HEK293 (cell line): ENCODE measurements around the gene PVALEF.

Source experiments
- CTCF ChIA-PET: fragments of 350-600 bp; formaldehyde crosslinking; extraction: SDS; loops from one replicate; lab custom pipeline; 2021; ENCODE audit warnings: antibody characterized with exemption; lab: Yijun Ruan, JAX
- POLR2A ChIA-PET: fragments of 300-600 bp; formaldehyde crosslinking; extraction: SDS; loops from one replicate; lab custom pipeline; 2020; ENCODE audit warnings: antibody characterized with exemption, inconsistent platforms; lab: Yijun Ruan, JAX
- H3K27ac ChIP-seq: fragments of 200-500 bp; sonication (Bioruptor generic); 2 replicates; pipeline ENCODE4 v1.5.1; 2014; ENCODE audit warnings: low read depth, low read length, control low read depth, inconsistent platforms; ENCODE audit errors: extremely low read depth
- H3K36me3 ChIP-seq, 2 experiments: fragments of 200-500 bp in 1 of 2; sonication (Bioruptor generic) in 1 of 2; 1 replicate in 1 of 2; 2 replicates in 1 of 2; pipeline ENCODE4 v1.5.1; 2014 to 2017; ENCODE audit warnings: inconsistent platforms in 2 of 2, low read length in 2 of 2; ENCODE audit not compliant: control insufficient read depth in 2 of 2, insufficient read depth in 1 of 2
- H3K4me1 ChIP-seq: fragments of 200-500 bp; sonication (Bioruptor generic); 2 replicates; pipeline ENCODE4 v1.5.1; 2014; ENCODE audit warnings: mild to moderate bottlenecking, low read length, inconsistent platforms; ENCODE audit not compliant: control insufficient read depth, insufficient read depth
- H3K4me3 ChIP-seq: 2 replicates; pipeline ENCODE4 v1.5.1; 2011; ENCODE audit warnings: low read depth, mild to moderate bottlenecking, control low read depth, low read length, moderate library complexity
- H3K9me3 ChIP-seq: fragments of 200-500 bp; sonication (Bioruptor generic); 2 replicates; pipeline ENCODE4 v1.5.1; 2014; ENCODE audit warnings: low read depth, low read length, inconsistent platforms; ENCODE audit not compliant: control insufficient read depth, insufficient read depth
- GLI2 ChIP-seq: fragments of 450-650 bp; formaldehyde crosslinking; IDR thresholded peaks from 2 replicates; pipeline ENCODE4; 2017; ENCODE audit warnings: missing biosample characterization, missing genetic modification characterization, low read depth, borderline replicate concordance
- HOXA7 ChIP-seq: sonication (generic); formaldehyde crosslinking; IDR thresholded peaks from 2 replicates; pipeline ENCODE4 v1.8.1; 2022; ENCODE audit warnings: missing genetic modification reagents, borderline replicate concordance
- ZBTB21 ChIP-seq: fragments of 450-650 bp; formaldehyde crosslinking; IDR thresholded peaks from 2 replicates; pipeline ENCODE4 v1.5.1; 2017; ENCODE audit warnings: missing biosample characterization, missing genetic modification characterization
- ZNF214 ChIP-seq: fragments of 450-650 bp; formaldehyde crosslinking; IDR thresholded peaks from 2 replicates; pipeline ENCODE4 v1.5.1; 2017; ENCODE audit warnings: missing biosample characterization, mild to moderate bottlenecking, missing genetic modification characterization, borderline replicate concordance
- ZNF624 ChIP-seq: fragments of 450-650 bp; formaldehyde crosslinking; IDR thresholded peaks from 2 replicates; pipeline ENCODE4 v1.5.1; 2017; ENCODE audit warnings: missing biosample characterization, missing genetic modification characterization
- ZNF654 ChIP-seq: fragments of 450-650 bp; formaldehyde crosslinking; IDR thresholded peaks from 2 replicates; pipeline ENCODE4 v1.5.1; 2016; ENCODE audit warnings: low read depth, missing biosample characterization, missing genetic modification characterization
- ZNF747 ChIP-seq: fragments of 450-650 bp; formaldehyde crosslinking; IDR thresholded peaks from 2 replicates; pipeline ENCODE4 v1.5.1; 2016; ENCODE audit warnings: missing biosample characterization, missing genetic modification characterization
- ZNF791 ChIP-seq: fragments of 450-650 bp; formaldehyde crosslinking; IDR thresholded peaks from 2 replicates; pipeline ENCODE4 v1.5.1; 2016; ENCODE audit warnings: missing biosample characterization, missing genetic modification characterization
- TF ChIP-seq, protein P1 (sequence below): fragments of 450-650 bp; formaldehyde crosslinking; conservative IDR thresholded peaks from 2 replicates; pipeline ENCODE4 v1.5.1; 2016; ENCODE audit warnings: low read depth, missing biosample characterization, missing genetic modification characterization
- TF ChIP-seq, protein P2 (sequence below): fragments of 450-650 bp; formaldehyde crosslinking; IDR thresholded peaks from 2 replicates; pipeline ENCODE4 v1.5.1; 2016; ENCODE audit warnings: missing biosample characterization, missing genetic modification characterization
- TF ChIP-seq, protein P3 (sequence below): fragments of 450-650 bp; formaldehyde crosslinking; IDR thresholded peaks from 2 replicates; pipeline ENCODE4 v1.5.1; 2016; ENCODE audit warnings: missing biosample characterization, missing genetic modification characterization
- TF ChIP-seq, protein P4 (sequence below): fragments of 450-650 bp; formaldehyde crosslinking; IDR thresholded peaks from 2 replicates; pipeline ENCODE4 v1.5.1; 2017; ENCODE audit warnings: missing biosample characterization, missing genetic modification characterization
- TF ChIP-seq, protein P5 (sequence below): fragments of 450-650 bp; formaldehyde crosslinking; IDR thresholded peaks from 2 replicates; pipeline ENCODE4 v1.5.1; 2016; ENCODE audit warnings: missing biosample characterization, missing genetic modification characterization, low read depth
- TF ChIP-seq, protein P6 (sequence below): fragments of 450-650 bp; formaldehyde crosslinking; IDR thresholded peaks from 2 replicates; pipeline ENCODE4 v1.5.1; 2016; ENCODE audit warnings: missing biosample characterization, missing genetic modification characterization

PVALEF gene

DNA sequence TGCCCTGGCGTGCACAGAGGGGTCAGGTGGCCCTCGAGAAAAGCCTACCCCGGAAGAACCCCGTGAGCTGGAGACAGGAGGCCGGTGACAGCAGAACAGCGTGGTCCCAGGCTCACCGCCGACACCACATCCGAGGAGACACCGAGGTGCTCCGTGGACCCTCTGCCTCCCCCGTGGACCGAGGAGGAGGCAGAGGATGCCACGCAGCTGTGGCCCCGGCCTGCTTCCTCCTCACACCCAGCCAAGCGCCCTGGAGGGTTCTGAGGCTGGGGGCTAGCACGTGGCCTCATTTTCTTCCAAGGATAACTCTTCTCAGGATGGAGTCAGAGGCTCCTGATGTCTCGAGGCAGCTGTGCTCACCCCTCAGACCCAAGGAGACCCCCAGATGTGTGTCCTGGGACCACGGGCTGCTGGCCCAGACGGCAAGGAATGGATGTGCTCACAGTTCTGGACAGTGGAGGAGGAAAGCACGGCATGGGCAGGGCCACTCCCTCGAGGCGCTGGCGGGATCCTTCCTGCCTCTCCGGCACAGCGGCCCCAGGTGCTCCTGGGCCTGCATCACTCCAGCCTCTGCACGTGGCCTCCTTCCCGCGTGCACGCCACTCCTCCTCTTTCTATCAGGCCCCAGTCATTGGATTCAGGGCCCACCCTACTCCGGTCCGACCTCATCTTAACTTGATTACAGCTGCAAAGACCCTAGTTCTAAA lies 4.4 kb upstream of the PVALEF start:
- ChIA-PET POLR2A (no interaction called here), CTCF (no interaction called here)
- no peak for TF ChIP-seq HOXA7 (CRISPR knock-in tag)
- TF ChIP-seq, protein P1, sequence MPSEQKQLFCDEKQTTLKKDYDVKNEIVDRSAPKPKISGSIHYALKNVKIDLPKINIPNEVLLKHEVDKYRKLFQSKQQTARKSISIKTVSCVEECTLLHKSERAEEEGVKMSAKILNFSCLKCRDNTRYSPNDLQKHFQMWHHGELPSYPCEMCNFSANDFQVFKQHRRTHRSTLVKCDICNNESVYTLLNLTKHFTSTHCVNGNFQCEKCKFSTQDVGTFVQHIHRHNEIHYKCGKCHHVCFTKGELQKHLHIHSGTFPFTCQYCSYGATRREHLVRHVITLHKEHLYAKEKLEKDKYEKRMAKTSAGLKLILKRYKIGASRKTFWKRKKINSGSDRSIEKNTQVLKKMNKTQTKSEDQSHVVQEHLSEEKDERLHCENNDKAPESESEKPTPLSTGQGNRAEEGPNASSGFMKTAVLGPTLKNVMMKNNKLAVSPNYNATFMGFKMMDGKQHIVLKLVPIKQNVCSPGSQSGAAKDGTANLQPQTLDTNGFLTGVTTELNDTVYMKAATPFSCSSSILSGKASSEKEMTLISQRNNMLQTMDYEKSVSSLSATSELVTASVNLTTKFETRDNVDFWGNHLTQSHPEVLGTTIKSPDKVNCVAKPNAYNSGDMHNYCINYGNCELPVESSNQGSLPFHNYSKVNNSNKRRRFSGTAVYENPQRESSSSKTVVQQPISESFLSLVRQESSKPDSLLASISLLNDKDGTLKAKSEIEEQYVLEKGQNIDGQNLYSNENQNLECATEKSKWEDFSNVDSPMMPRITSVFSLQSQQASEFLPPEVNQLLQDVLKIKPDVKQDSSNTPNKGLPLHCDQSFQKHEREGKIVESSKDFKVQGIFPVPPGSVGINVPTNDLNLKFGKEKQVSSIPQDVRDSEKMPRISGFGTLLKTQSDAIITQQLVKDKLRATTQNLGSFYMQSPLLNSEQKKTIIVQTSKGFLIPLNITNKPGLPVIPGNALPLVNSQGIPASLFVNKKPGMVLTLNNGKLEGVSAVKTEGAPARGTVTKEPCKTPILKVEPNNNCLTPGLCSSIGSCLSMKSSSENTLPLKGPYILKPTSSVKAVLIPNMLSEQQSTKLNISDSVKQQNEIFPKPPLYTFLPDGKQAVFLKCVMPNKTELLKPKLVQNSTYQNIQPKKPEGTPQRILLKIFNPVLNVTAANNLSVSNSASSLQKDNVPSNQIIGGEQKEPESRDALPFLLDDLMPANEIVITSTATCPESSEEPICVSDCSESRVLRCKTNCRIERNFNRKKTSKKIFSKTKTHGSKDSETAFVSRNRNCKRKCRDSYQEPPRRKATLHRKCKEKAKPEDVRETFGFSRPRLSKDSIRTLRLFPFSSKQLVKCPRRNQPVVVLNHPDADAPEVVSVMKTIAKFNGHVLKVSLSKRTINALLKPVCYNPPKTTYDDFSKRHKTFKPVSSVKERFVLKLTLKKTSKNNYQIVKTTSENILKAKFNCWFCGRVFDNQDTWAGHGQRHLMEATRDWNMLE (tag by site-specific recombination), result no peak
- TF ChIP-seq ZNF214, result no peak
- TF ChIP-seq ZNF624, result no peak
- TF ChIP-seq ZBTB21 (tag by site-specific recombination), result no peak
- TF ChIP-seq, protein P2, sequence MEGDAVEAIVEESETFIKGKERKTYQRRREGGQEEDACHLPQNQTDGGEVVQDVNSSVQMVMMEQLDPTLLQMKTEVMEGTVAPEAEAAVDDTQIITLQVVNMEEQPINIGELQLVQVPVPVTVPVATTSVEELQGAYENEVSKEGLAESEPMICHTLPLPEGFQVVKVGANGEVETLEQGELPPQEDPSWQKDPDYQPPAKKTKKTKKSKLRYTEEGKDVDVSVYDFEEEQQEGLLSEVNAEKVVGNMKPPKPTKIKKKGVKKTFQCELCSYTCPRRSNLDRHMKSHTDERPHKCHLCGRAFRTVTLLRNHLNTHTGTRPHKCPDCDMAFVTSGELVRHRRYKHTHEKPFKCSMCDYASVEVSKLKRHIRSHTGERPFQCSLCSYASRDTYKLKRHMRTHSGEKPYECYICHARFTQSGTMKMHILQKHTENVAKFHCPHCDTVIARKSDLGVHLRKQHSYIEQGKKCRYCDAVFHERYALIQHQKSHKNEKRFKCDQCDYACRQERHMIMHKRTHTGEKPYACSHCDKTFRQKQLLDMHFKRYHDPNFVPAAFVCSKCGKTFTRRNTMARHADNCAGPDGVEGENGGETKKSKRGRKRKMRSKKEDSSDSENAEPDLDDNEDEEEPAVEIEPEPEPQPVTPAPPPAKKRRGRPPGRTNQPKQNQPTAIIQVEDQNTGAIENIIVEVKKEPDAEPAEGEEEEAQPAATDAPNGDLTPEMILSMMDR, result no peak
- TF ChIP-seq, protein P3, sequence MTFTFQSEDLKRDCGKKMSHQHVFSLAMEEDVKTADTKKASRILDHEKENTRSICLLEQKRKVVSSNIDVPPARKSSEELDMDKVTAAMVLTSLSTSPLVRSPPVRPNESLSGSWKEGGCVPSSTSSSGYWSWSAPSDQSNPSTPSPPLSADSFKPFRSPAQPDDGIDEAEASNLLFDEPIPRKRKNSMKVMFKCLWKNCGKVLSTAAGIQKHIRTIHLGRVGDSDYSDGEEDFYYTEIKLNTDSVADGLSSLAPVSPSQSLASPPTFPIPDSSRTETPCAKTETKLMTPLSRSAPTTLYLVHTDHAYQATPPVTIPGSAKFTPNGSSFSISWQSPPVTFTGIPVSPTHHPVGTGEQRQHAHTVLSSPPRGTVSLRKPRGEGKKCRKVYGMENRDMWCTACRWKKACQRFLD, result no peak
- TF ChIP-seq ZNF654 (tag by site-specific recombination), result no peak
- TF ChIP-seq, protein P4, sequence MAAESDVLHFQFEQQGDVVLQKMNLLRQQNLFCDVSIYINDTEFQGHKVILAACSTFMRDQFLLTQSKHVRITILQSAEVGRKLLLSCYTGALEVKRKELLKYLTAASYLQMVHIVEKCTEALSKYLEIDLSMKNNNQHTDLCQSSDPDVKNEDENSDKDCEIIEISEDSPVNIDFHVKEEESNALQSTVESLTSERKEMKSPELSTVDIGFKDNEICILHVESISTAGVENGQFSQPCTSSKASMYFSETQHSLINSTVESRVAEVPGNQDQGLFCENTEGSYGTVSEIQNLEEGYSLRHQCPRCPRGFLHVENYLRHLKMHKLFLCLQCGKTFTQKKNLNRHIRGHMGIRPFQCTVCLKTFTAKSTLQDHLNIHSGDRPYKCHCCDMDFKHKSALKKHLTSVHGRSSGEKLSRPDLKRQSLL (tag by site-specific recombination), result no peak
- no peak for TF ChIP-seq ZNF791
- TF ChIP-seq, protein P5, sequence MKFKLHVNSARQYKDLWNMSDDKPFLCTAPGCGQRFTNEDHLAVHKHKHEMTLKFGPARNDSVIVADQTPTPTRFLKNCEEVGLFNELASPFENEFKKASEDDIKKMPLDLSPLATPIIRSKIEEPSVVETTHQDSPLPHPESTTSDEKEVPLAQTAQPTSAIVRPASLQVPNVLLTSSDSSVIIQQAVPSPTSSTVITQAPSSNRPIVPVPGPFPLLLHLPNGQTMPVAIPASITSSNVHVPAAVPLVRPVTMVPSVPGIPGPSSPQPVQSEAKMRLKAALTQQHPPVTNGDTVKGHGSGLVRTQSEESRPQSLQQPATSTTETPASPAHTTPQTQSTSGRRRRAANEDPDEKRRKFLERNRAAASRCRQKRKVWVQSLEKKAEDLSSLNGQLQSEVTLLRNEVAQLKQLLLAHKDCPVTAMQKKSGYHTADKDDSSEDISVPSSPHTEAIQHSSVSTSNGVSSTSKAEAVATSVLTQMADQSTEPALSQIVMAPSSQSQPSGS, result no peak
- TF ChIP-seq, protein P6, sequence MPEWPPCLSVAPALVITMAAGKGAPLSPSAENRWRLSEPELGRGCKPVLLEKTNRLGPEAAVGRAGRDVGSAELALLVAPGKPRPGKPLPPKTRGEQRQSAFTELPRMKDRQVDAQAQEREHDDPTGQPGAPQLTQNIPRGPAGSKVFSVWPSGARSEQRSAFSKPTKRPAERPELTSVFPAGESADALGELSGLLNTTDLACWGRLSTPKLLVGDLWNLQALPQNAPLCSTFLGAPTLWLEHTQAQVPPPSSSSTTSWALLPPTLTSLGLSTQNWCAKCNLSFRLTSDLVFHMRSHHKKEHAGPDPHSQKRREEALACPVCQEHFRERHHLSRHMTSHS, result no peak
- TF ChIP-seq ZNF747, result no peak
- TF ChIP-seq GLI2 (tag by site-specific recombination), result no peak
- no peaks in the 10 kb centered on the region for H3K36me3 ChIP-seq
- H3K4me3 ChIP-seq, result no peak overlapping the region
- no peaks in the 10 kb centered on the region for H3K9me3 ChIP-seq
- H3K4me1 ChIP-seq, result peaks cover 2% of the 10 kb centered on the region; the same call in 1 of the 2 replicates
- 0 out of 2 replicates have a peak overlapping the region, but pooled peaks have one; percentile 24 for H3K27ac ChIP-seq
